ENCODE measurements around the gene CFAP119. TPM values are rescaled to one million over a fixed set of nuclear protein-coding genes. Genes with fewer than 3 reads are reported as not detected.

Gene CFAP119
- total RNA-seq, 1 donor from 2014 or later: 1.1 TPM

GRCh38 chr16:30766206-30766932 lies 4.5 kb upstream of the CFAP119 start:
- DNase-seq (no peak), ATAC-seq (no peak)
- intact Hi-C loops (cut with micrococcal nuclease): no loop called here

- DNase-seq: no peak
- no peak for ATAC-seq
- intact Hi-C loops (cut with micrococcal nuclease): no loop called here
Measured at GRCh38 chr16:30764816-30765465, 3.1 kb upstream of the CFAP119 start.

GRCh38 chr16:30764086-30764485 lies 2.2 kb upstream of the CFAP119 start:
- intact Hi-C loops (cut with micrococcal nuclease): no loop called here
- no peak for ATAC-seq
- DNase-seq: no peak

- intact Hi-C loops (cut with micrococcal nuclease): no loop called here
- DNase-seq (no peak), ATAC-seq (no peak)
Measured at GRCh38 chr16:30762991-30763725, 1.3 kb upstream of the CFAP119 start.

GRCh38 chr16:30761427-30761927 lies 385 bp downstream of the CFAP119 start:
- DNase-seq (no peak), ATAC-seq (peak; percentile 20)
- intact Hi-C loops (cut with micrococcal nuclease): no loop called here

- intact Hi-C loops (cut with micrococcal nuclease): no loop called here
- DNase-seq (peak; percentile 31), ATAC-seq (no peak)
Measured at GRCh38 chr16:30760577-30761426, 1.1 kb downstream of the CFAP119 start.

- ATAC-seq (no peak), DNase-seq (no peak)
- intact Hi-C loops (cut with micrococcal nuclease): no loop called here
Measured at GRCh38 chr16:30760001-30760559, 1.8 kb downstream of the CFAP119 start.

- DNase-seq: peak; percentile 32
- intact Hi-C loops (cut with micrococcal nuclease): no loop called here
- ATAC-seq: no peak
Measured at GRCh38 chr16:30758988-30759491, 2.8 kb downstream of the CFAP119 start.

GRCh38 chr16:30757316-30757715 lies 4.5 kb downstream of the CFAP119 start:
- ATAC-seq: no peak
- no peak for DNase-seq

GRCh38 chr16:30756781-30757100 lies 5.1 kb downstream of the CFAP119 start:
- DNase-seq: no peak
- no peak for ATAC-seq
- intact Hi-C loops (cut with micrococcal nuclease): no loop called here

More at GRCh38 chr16:30757316-30757715, 4.5 kb downstream of the CFAP119 start:
- intact Hi-C loops (cut with micrococcal nuclease): no loop called here

GRCh38 chr16:30755955-30756780 lies 5.7 kb downstream of the CFAP119 start:
- ATAC-seq (no peak), DNase-seq (no peak)
- intact Hi-C loops (cut with micrococcal nuclease): no loop called here

GRCh38 chr16:30753596-30753995 lies 8.3 kb downstream of the CFAP119 start:
- ATAC-seq (no peak), DNase-seq (no peak)
- intact Hi-C loops (cut with micrococcal nuclease): no loop called here

- intact Hi-C loops (cut with micrococcal nuclease): no loop called here
Measured at GRCh38 chr16:30750876-30751465, 10.9 kb downstream of the CFAP119 start.

GRCh38 chr16:30750201-30750600 lies 11.7 kb downstream of the CFAP119 start:
- DNase-seq (no peak), ATAC-seq (no peak)
- intact Hi-C loops (cut with micrococcal nuclease): no loop called here

More at GRCh38 chr16:30750876-30751465, 10.9 kb downstream of the CFAP119 start:
- ATAC-seq (no peak), DNase-seq (no peak)

GRCh38 chr16:30748634-30749445 lies 13.0 kb downstream of the CFAP119 start:
- peak; percentile 33 for ATAC-seq
- intact Hi-C loops (cut with micrococcal nuclease): no loop called here
- DNase-seq: peak; percentile 56

GRCh38 chr16:30747799-30748633 lies 13.8 kb downstream of the CFAP119 start, which contains the start of gene PHKG2:
PHKG2 (plus strand) TSS chr16:30748425; CDS start chr16:30748821, 396 bp downstream.
- intact Hi-C loops (cut with micrococcal nuclease): no loop called here
- ATAC-seq (peak; percentile 96), DNase-seq (peak; percentile 100)

Data from left ventricle myocardium superior (tissue), 1 donor.